PC-9 (cell line): ENCODE data around the gene ADSL. TPM values are rescaled to one million over a fixed set of nuclear protein-coding genes. Genes with fewer than 3 reads are reported as not detected.

Experiments used
- BruUV-seq: library from RNA; stranded (reverse); fragments of 400-500 nt; replicated peaks from 2 replicates; lab custom pipeline; 2021; lab: Mats Ljungman, UMichigan
- CTCF ChIA-PET: fragments of 300-600 bp; sonication (Branson Sonifier 250); formaldehyde crosslinking; loops from one replicate; lab custom pipeline; 2022; ENCODE audit warnings: antibody characterized with exemption; lab: Charles Lee
- POLR2A ChIA-PET: fragments of 300-600 bp; sonication (Branson Sonifier 250); formaldehyde crosslinking; loops from one replicate; lab custom pipeline; 2022; ENCODE audit warnings: antibody characterized with exemption; ENCODE audit not compliant: unreplicated experiment; lab: Charles Lee
- DNase-seq, 2 experiments: peaks; one replicate each; pipeline versions ENCODE4 v3.0.0 to v3.0.0-alpha.2; 2015 to 2022; ENCODE audit warnings: mixed read lengths in 1 of 2
- H2AFZ ChIP-seq: fragments of 200-600 bp; sonication (generic); 2 replicates; pipeline ENCODE4 v1.8.1; 2017; ENCODE audit warnings: antibody characterized with exemption
- H3F3A ChIP-seq: fragments of 200-600 bp; sonication (generic); 2 replicates; pipeline ENCODE4 v1.8.1; 2017; ENCODE audit warnings: antibody characterized with exemption, mild to moderate bottlenecking, low read depth; ENCODE audit not compliant: insufficient read depth
- H3K27ac ChIP-seq: fragments of 200-600 bp; sonication (generic); 2 replicates; pipeline ENCODE4 v1.6.1; 2016; ENCODE audit warnings: mixed run types
- H3K27me3 ChIP-seq: fragments of 200-600 bp; sonication (generic); 2 replicates; pipeline ENCODE4 v1.6.1; 2016; ENCODE audit warnings: low read depth, mixed run types; ENCODE audit not compliant: insufficient read depth
- H3K36me3 ChIP-seq: fragments of 200-600 bp; sonication (generic); 2 replicates; pipeline ENCODE4 v1.6.1; 2016; ENCODE audit warnings: low read depth, mixed run types
- H3K4me1 ChIP-seq: fragments of 200-600 bp; sonication (generic); replicated peaks from 2 replicates; pipeline ENCODE4 v1.6.1; 2016; ENCODE audit warnings: mixed run types; ENCODE audit not compliant: insufficient read depth
- H3K4me2 ChIP-seq: fragments of 200-600 bp; sonication (generic); 2 replicates; pipeline ENCODE4 v1.6.1; 2017; ENCODE audit warnings: mixed run types
- H3K4me3 ChIP-seq: fragments of 200-600 bp; sonication (generic); 2 replicates; pipeline ENCODE4 v1.6.1; 2016; ENCODE audit warnings: mixed run types
- H3K79me2 ChIP-seq: fragments of 200-600 bp; sonication (generic); 2 replicates; pipeline ENCODE4 v1.6.1; 2017; ENCODE audit warnings: low read depth, mixed run types
- H3K9me2 ChIP-seq: fragments of 200-600 bp; sonication (generic); 2 replicates; pipeline ENCODE4 v1.8.1; 2017; ENCODE audit warnings: mild to moderate bottlenecking; ENCODE audit not compliant: insufficient read depth
- H3K9me3 ChIP-seq: fragments of 200-600 bp; sonication (generic); 2 replicates; pipeline ENCODE4 v1.8.1; 2016; ENCODE audit warnings: low read depth; ENCODE audit not compliant: insufficient read depth
- H4K20me1 ChIP-seq: fragments of 200-600 bp; sonication (generic); 2 replicates; pipeline ENCODE4 v1.8.1; 2017; ENCODE audit not compliant: insufficient read depth
- EZH2 ChIP-seq: fragments of 200-600 bp; sonication (generic); IDR thresholded peaks from 2 replicates; pipeline ENCODE4 v1.8.0; 2017; ENCODE audit warnings: antibody characterized with exemption, low read depth
- intact Hi-C: fragments of 100-400 bp; cut with micrococcal nuclease; formaldehyde crosslinking; loops from one replicate; pipeline ENCODE4 v1.10.0; 2022; ENCODE audit not compliant: unreplicated experiment
- total RNA-seq: library from RNA; stranded (reverse); gene quantifications from 2 replicates; pipeline ENCODE4 v1.2.3, GENCODE V29; 2021
- TF ChIP-seq, protein P1 (sequence below): fragments of 200-600 bp; sonication (generic); conservative IDR thresholded peaks from 2 replicates; pipeline ENCODE4 v1.6.1; 2017; ENCODE audit warnings: mixed run types, antibody characterized with exemption, mild to moderate bottlenecking, moderate library complexity

Gene ADSL
- total RNA-seq, 1 experiment from 2014 or later = 56.2 TPM

DNA sequence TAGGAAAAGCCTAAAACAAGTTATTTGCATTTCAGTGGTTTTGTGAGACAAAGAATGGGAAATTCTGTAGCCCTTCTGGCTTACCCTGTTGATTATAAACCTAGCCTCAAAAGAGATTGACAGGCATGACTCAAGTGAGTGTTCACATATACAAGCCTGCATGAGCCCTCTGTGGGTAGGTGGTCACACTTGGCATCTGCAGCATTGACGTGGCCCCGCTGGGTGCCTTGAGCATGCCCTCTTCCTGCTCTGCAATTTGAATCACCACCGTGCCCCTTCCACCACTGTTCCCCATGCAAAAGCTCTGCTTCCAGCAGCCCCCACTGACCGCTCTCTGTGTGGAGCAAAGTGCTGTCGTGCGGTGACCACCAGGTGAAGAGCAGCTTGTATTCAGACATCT lies 21.0 kb upstream of the ADSL start:
- TF ChIP-seq, protein P1, sequence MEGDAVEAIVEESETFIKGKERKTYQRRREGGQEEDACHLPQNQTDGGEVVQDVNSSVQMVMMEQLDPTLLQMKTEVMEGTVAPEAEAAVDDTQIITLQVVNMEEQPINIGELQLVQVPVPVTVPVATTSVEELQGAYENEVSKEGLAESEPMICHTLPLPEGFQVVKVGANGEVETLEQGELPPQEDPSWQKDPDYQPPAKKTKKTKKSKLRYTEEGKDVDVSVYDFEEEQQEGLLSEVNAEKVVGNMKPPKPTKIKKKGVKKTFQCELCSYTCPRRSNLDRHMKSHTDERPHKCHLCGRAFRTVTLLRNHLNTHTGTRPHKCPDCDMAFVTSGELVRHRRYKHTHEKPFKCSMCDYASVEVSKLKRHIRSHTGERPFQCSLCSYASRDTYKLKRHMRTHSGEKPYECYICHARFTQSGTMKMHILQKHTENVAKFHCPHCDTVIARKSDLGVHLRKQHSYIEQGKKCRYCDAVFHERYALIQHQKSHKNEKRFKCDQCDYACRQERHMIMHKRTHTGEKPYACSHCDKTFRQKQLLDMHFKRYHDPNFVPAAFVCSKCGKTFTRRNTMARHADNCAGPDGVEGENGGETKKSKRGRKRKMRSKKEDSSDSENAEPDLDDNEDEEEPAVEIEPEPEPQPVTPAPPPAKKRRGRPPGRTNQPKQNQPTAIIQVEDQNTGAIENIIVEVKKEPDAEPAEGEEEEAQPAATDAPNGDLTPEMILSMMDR = no peak
- Histone ChIP-seq H3K27me3 (no peaks in the 10 kb centered on the region), H2AFZ (no peak overlapping the region), H3F3A (no peaks in the 10 kb centered on the region), H4K20me1 (0 out of 2 replicates have a peak, but pooled peaks cover 3% of the 10 kb centered on the region), H3K79me2 (no peaks in the 10 kb centered on the region), H3K4me2 (no peak overlapping the region), H3K36me3 (peaks cover 15% of the 10 kb centered on the region; the same call in 1 of the 2 replicates), H3K9me3 (no peaks in the 10 kb centered on the region), H3K27ac (no peak overlapping the region), H3K4me1 (no peaks in the 10 kb centered on the region), H3K9me2 (no peaks in the 10 kb centered on the region), H3K4me3 (no peak overlapping the region)
- no TSS peak for BruUV-seq
- intact Hi-C loops = no loop called here
- POLR2A ChIA-PET = no interaction called here
- CTCF ChIA-PET = no interaction called here
- no peak for DNase-seq

DNA sequence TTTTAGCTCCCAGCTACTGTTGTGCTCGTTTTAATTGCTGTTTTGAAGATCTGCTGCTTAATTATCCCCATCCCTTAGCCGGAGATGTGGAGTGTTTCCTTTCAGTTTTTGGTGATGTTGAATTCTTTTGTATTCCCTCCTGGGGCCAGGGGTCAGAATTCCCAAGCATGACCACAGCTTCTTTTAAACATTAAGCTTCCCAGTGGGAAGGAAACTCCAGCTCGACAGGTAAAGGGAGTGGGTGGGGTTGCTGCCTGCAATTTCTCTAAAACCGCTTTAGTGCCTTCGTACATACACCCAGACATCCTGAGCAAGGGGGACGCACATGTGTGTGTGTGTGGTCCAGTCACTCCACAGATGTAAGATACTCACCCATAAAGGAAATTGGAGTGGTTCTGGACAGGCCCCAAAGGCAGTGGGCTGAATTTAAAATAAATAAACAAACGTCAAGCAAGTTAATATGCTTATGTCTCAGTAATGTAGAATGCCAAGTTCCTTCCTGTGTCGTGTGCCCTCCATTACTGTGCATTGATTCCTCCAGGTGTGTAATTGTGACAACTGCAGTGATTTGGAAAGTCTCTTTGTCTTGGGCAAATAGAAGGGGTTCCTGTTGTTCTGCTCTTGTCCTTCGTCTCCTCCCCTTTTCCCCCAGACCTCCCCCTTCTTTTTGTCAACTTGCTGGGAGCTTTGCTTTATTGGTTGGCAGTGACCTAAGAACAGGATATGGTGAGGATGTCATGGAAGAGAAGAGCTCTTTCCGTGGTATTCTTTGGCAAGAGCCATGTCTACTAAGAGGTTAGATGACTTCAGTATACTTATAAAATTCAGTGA lies 19.2 kb upstream of the ADSL start:
- H3K4me3 ChIP-seq = no peak overlapping the region
- H3K9me2 ChIP-seq = no peaks in the 10 kb centered on the region
- H3K4me2 ChIP-seq = no peak overlapping the region
- peaks cover 8% of the 10 kb centered on the region; the same call in 1 of the 2 replicates for H3K36me3 ChIP-seq
- CTCF ChIA-PET = interaction anchor here (0.5 kb wide), 1 partner anchor 14 kb away, joined by 4 read pairs; no protein-coding TSS in a partner anchor
- POLR2A ChIA-PET = interaction anchor here (0.6 kb wide), 1 partner anchor 63 kb away, joined by 3 read pairs; no protein-coding TSS in a partner anchor
- intact Hi-C loops = no loop called here
- no TSS peak for BruUV-seq
- no peak overlapping the region for H2AFZ ChIP-seq
- H3K27me3 ChIP-seq = no peaks in the 10 kb centered on the region
- H4K20me1 ChIP-seq = 0 out of 2 replicates have a peak, but pooled peaks cover 4% of the 10 kb centered on the region
- no peaks in the 10 kb centered on the region for H3K9me3 ChIP-seq
- H3K4me1 ChIP-seq = no peaks in the 10 kb centered on the region
- no peaks in the 10 kb centered on the region for H3F3A ChIP-seq
- TF ChIP-seq EZH2 = no peak
- TF ChIP-seq, protein P1 = no peak
- DNase-seq = no peak
- no peak overlapping the region for H3K27ac ChIP-seq
- no peaks in the 10 kb centered on the region for H3K79me2 ChIP-seq

DNA sequence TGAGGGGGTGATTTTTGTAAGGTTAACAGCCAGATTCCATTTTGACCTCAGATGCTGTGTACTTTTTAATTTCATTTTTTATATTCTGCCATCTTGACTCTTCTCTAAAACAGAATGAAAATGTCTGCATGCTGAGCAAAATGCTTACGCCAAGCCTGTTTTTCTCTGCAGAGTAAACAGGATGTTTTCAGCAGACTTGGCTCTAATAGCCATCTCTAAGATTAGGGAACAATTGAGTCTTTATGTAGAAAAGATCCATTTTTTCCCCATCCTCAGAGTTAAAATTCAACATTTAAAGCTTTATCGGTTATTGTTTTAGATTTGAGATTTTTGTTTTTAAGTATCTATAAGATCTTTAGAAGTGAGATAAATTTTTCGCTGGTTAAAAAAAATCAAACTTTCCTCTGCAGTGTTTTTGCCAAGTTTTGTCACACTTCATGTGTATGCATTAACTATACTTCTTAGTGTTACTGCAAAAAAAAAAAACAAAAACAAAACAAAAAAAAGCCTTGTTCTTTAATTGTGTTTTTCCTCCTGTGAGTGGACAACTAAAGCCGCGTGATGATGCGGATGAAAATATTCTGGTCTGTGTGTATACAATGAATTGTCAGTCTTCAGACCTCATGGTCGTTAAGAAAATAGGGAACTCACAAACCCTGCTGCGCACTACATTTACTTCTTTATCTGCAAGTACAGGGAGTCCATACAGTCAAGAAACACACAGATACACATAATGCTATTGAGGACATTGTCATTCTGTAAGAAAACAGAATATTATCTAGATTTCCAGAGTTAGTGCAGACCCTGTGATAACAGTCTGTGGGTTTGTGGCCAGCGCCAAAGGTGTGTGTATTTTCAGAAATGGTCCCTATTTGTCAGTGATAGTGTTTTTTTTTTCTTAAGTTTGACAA lies 17.5 kb upstream of the ADSL start:
- Histone ChIP-seq H4K20me1 (0 out of 2 replicates have a peak, but pooled peaks cover 8% of the 10 kb centered on the region), H3K4me1 (no peaks in the 10 kb centered on the region), H3K9me2 (no peaks in the 10 kb centered on the region), H3F3A (no peaks in the 10 kb centered on the region; the same call in 1 of the 2 replicates), H3K4me2 (no peak overlapping the region), H3K4me3 (no peak overlapping the region), H3K79me2 (no peaks in the 10 kb centered on the region), H3K9me3 (no peaks in the 10 kb centered on the region), H3K27me3 (no peaks in the 10 kb centered on the region), H2AFZ (no peak overlapping the region), H3K36me3 (peaks cover 3% of the 10 kb centered on the region; the same call in 1 of the 2 replicates), H3K27ac (no peak overlapping the region)
- no peak for DNase-seq
- ChIA-PET CTCF (no interaction called here), POLR2A (no interaction called here)
- no TSS peak for BruUV-seq
- TF ChIP-seq, protein P1 = no peak
- no peak for TF ChIP-seq EZH2
- intact Hi-C loops = no loop called here
